Measurements from ENCODE around the gene AHI1.

- TF ChIP-seq CTCF (IDR thresholded peaks at IDR 0.05), result no peak
- TF ChIP-seq POLR2A (IDR thresholded peaks at IDR 0.05), result no peak
- no peak for TF ChIP-seq EP300 (IDR thresholded peaks at IDR 0.05)
These were observed 84.8 kb downstream of the AHI1 start for GRCh38 chr6:135412761-135413160.

Data from stomach (tissue), 4 donors.